GM10248 (cell line): ENCODE data around the gene SFMBT2.

Experiments used
- CTCF ChIA-PET: fragments of 300-600 bp; sonication (Branson Sonifier 250); formaldehyde crosslinking; extraction: SDS; loops from one replicate; lab custom pipeline; 2021; ENCODE audit warnings: antibody characterized with exemption; lab: Yijun Ruan, JAX
- POLR2A ChIA-PET: fragments of 350-650 bp; sonication (Branson Sonifier 250); formaldehyde crosslinking; extraction: SDS; loops from one replicate; lab custom pipeline; 2020; ENCODE audit warnings: antibody characterized with exemption; lab: Yijun Ruan, JAX
- DNase-seq: peaks from one replicate; pipeline ENCODE4 v3.0.0; 2012; ENCODE audit errors: extremely low spot score
- CTCF ChIP-seq: IDR thresholded peaks from 2 replicates; pipeline ENCODE4 v1.5.1; 2012; ENCODE audit warnings: mild to moderate bottlenecking, low read depth; ENCODE audit errors: extremely low read depth, missing control alignments, control extremely low read depth

Gene SFMBT2

GRCh38 chr10:7410862-7411670, at the start of gene SFMBT2:
Gene SFMBT2, minus strand, starts transcription at chr10:7411034. Its CDS starts 29,136 bp downstream, at chr10:7381898.
- POLR2A ChIA-PET = interaction anchor here (0.6 kb wide), 3 partner anchors 458 to 1110 kb away, joined by 5 to 9 read pairs (median 6); no protein-coding TSS in a partner anchor
- TF ChIP-seq CTCF = no peak
- CTCF ChIA-PET = interaction anchor here (0.9 to 2.2 kb wide), 9 partner anchors 11 to 495 kb away, joined by 3 to 13 read pairs (median 5); no protein-coding TSS in a partner anchor
- DNase-seq = peak; percentile 85

GRCh38 chr10:7460006-7460405, 49.2 kb upstream of the SFMBT2 start:
- no peak for TF ChIP-seq CTCF
- POLR2A ChIA-PET = no interaction called here
- CTCF ChIA-PET = interaction anchor here (1.1 to 1.6 kb wide), 2 partner anchors 15 to 40 kb away, joined by 4 read pairs; no protein-coding TSS in a partner anchor
- no peak for DNase-seq

GRCh38 chr10:7458556-7458955, 47.7 kb upstream of the SFMBT2 start:
- ChIA-PET POLR2A (no interaction called here), CTCF (interaction anchor here (1.4 kb wide), 1 partner anchor 538 kb away, joined by 3 read pairs; no protein-coding TSS in a partner anchor)
- DNase-seq = no peak
- TF ChIP-seq CTCF = no peak

GRCh38 chr10:7457478-7458316, 46.9 kb upstream of the SFMBT2 start:
- ChIA-PET POLR2A (no interaction called here), CTCF (interaction anchor here (1.0 to 1.4 kb wide), 2 partner anchors 21 to 538 kb away, joined by 3 read pairs; no protein-coding TSS in a partner anchor)
- TF ChIP-seq CTCF = no peak
- peak; percentile 36 for DNase-seq

GRCh38 chr10:7449063-7449695, 38.3 kb upstream of the SFMBT2 start:
- DNase-seq = no peak
- TF ChIP-seq CTCF = no peak
- CTCF ChIA-PET = interaction anchor here (1.2 kb wide), 1 partner anchor 21 kb away, joined by 4 read pairs; no protein-coding TSS in a partner anchor

More at GRCh38 chr10:7449063-7449695, 38.3 kb upstream of the SFMBT2 start:
- POLR2A ChIA-PET = no interaction called here
